ENCODE data around the gene CBR4.

Gene CBR4

GRCh38 chr4:169010125-169011023 lies at the start of gene CBR4:
CBR4 (minus strand) TSS chr4:169010255; CDS start chr4:169010089, 166 bp downstream.
- TF ChIP-seq, protein P1, sequence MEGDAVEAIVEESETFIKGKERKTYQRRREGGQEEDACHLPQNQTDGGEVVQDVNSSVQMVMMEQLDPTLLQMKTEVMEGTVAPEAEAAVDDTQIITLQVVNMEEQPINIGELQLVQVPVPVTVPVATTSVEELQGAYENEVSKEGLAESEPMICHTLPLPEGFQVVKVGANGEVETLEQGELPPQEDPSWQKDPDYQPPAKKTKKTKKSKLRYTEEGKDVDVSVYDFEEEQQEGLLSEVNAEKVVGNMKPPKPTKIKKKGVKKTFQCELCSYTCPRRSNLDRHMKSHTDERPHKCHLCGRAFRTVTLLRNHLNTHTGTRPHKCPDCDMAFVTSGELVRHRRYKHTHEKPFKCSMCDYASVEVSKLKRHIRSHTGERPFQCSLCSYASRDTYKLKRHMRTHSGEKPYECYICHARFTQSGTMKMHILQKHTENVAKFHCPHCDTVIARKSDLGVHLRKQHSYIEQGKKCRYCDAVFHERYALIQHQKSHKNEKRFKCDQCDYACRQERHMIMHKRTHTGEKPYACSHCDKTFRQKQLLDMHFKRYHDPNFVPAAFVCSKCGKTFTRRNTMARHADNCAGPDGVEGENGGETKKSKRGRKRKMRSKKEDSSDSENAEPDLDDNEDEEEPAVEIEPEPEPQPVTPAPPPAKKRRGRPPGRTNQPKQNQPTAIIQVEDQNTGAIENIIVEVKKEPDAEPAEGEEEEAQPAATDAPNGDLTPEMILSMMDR (conservative IDR thresholded peaks at IDR 0.05; ENCODE audit: low read length): peak; percentile 46
- peak within 1 kb of the TSS; percentile 87 for H3K4me3 ChIP-seq (ENCODE audit: low read length)
- DNase-seq (ENCODE audit: low read depth): peak; percentile 99

GRCh38 chr4:169059306-169060211 lies 49.5 kb upstream of the CBR4 start:
- TF ChIP-seq, protein P1 (conservative IDR thresholded peaks at IDR 0.05; ENCODE audit: low read length): no peak
- peak; percentile 72 for DNase-seq (ENCODE audit: low read depth)
- H3K4me3 ChIP-seq (ENCODE audit: low read length): peak overlapping the region; percentile 38

- no peak for DNase-seq (ENCODE audit: low read depth)
- TF ChIP-seq, protein P1 (conservative IDR thresholded peaks at IDR 0.05; ENCODE audit: low read length): no peak
Observed at GRCh38 chr4:169058312-169058711, 48.3 kb upstream of the CBR4 start.

DNA sequence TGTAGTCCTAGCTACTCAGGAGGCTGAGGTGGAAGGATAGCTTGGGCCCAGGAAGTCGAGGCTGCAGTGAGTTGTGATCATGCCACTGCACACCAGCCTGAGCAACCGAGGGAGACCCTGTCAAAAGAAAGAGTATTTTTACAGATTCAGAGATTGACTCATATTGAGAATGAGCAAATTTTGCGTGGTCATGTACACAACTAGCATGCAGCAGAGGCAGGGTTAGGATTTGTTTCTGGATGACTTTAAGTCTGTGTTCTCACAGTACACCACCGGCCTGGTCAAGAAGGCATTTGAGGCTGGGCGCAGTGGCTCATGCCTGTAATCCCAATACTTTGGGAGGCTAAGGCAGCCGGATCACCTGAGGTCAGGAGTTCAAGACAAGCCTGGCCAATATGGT lies 44.8 kb upstream of the CBR4 start:
- H3K4me3 ChIP-seq (ENCODE audit: low read length): no peak overlapping the region
- no peak for DNase-seq (ENCODE audit: low read depth)
- TF ChIP-seq, protein P1 (conservative IDR thresholded peaks at IDR 0.05; ENCODE audit: low read length): no peak

More at GRCh38 chr4:169058312-169058711, 48.3 kb upstream of the CBR4 start:
- no peak overlapping the region for H3K4me3 ChIP-seq (ENCODE audit: low read length)

DNA sequence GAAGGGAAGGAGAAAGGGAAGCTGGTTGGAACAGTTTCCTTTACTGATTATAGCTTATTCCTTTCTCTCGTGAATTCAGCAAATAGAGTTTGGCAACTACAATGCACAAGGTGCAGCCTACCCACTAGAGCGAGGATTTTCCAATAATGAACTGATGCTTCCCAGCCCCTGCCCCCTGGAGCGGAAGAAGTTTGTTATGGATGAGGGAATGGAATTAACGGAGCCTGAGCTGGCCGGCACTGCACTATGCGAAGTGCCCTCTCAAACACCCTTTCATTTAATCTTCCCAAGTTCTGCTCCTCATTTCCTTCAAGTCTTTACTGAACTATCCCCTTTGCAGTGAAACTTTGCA lies 42.5 kb upstream of the CBR4 start:
- TF ChIP-seq, protein P1 (conservative IDR thresholded peaks at IDR 0.05; ENCODE audit: low read length): no peak
- no peak for DNase-seq (ENCODE audit: low read depth)
- H3K4me3 ChIP-seq (ENCODE audit: low read length): no peak overlapping the region

GRCh38 chr4:169051761-169052593 lies 41.9 kb upstream of the CBR4 start:
- H3K4me3 ChIP-seq (ENCODE audit: low read length): no peak overlapping the region
- TF ChIP-seq, protein P1 (conservative IDR thresholded peaks at IDR 0.05; ENCODE audit: low read length): no peak
- no peak for DNase-seq (ENCODE audit: low read depth)
